ENCODE results near the gene GRID1.

Gene GRID1

DNA sequence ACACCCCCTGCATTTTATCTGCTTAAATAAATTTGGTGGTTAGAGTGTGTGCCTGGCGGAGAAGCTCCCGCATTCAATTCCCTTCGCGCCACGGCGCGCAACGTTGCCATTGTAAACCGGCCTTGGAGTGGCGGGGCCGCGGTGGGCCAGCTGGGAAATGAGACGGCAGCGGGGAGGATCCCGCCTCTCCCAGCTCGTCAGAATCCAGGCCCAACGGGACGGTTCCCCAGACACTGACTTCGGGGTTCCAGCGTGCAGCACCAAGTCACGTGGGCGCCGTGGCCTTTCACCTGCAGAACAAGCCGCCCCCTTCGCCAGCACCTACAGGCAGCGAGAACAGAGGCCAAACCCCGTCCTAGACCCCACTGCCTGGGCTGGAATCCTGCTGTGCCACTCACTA lies 103.4 kb downstream of the GRID1 start:
- DNase-seq, result no peak

DNA sequence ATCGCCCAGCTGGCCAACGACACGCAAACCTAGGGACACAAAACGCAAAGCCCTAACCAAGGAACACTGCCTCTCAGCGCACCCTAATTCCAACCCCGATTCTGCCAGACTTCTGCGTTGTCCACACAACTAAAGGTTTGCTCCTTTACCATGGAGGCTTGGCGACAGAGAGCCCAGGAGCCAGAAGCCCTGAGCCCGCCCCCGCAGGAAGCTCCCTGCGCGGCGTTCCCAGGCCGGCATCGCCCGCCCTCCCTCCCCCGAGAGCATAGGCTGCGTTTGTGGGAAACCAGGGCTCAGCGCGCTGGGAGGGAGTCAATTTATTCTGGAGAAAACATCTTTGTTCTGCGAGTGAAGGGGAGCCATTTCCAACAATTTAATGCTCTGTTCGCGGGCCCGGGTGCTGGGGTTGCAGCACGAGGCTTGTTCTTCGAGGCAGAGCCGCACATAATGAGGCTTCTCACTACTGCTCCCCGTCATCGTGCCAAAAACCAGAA lies 103.9 kb downstream of the GRID1 start:
- DNase-seq, result no peak

DNA sequence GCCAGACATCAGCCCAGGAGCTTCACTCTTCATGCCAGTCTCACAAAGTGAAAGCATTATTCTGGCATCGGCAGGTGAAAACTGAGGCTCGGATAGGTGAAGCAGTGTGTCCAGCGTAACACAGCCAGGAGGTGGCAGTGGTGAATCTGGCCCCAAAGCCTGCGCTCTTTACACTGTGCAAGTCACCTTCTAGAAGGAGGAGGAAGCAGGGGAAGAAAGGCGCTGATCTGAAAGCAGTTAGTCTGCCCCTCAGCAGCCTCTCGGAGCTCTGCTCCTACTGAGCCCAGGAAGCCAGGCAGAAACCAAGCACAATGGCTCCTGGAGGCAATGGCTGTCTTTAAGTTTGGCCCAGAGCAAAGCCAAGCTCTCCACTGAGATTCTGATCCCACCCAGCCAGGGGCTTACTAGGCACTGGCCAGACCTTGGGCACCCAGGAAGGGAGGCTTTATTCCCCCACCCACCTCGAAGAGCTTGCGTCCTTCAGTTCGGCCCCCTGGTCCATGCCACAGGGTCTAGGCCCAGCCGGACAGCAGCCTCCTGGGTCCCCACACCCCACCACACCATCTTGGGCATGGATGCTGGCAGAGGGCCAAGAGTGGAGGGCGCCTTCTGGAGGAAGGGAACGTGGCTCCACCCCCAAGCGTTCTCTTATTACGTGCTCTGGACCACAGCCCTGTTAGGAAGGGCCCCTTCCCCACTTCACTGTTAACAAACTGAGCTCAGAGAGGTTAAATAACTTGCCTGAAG lies 104.5 kb downstream of the GRID1 start:
- DNase-seq, result peak; percentile 82

DNA sequence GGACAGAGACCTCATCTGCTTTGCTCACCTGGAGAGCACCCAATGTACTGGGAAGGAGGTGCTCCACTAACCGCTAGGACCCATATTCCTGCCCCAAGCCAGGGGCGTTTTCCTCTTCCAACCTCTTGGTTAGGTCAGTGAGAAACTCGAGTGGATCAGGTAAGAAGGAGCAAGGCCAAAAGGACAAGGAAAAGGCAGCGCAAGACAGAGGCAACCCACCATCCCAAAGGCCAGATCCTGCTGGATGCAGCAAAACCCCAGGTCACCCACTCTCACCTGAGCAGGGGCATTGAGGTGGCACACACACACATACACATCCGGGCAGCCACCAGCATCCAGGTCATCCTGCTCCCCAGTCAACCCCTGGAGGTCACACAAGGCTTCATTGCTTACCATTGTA lies 105.1 kb downstream of the GRID1 start:
- DNase-seq, result no peak

DNA sequence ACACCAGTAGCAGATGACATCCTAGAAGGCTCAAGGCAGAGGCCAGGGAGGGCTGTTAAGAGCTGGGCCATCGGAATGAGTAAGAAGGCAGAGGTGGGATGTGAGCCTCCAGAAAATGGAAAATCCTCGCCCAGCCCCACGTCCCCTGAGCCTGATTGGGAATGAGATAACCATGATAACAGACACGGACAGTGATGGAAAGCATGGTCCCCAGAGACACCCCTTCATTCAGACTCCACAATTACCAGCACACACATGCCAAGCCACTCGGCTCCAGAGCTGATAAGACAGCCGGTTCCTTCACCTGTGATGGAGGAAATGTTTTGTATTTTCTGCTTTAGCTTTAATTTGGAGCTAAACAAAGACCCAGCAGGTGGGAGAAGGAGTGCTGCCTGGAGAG lies 106.0 kb downstream of the GRID1 start:
- no peak for DNase-seq

DNA sequence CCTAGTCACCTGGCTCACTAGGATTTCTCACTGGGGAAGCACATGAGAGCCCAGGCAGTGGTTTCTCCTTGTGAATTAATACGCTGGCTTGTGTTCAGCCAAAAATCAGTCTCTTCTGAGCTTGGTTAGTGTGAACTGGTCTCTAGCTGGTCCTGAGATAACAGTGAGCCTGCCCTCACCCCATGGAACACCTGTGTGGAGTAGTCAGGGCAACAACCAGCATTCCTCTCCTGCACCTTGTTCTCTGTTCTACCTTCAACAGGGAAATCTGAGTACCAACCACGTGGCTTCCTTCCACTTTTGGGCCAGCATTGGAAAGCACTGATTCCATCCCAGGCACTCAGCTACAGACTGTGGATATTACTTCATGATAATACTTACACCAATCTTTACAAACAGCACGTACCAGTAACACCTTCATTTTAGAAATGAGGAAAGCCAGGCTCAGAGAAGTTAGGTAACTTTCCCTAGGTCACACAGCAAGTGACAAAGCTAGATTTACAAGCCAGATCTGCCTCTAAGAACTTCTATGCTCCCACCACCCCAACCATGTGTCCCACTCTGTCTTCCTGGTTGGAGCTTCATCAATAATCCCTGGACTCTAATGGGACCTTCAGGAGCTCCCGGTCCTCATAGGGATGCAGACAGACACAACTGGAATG lies 106.6 kb downstream of the GRID1 start:
- DNase-seq, result no peak

DNA sequence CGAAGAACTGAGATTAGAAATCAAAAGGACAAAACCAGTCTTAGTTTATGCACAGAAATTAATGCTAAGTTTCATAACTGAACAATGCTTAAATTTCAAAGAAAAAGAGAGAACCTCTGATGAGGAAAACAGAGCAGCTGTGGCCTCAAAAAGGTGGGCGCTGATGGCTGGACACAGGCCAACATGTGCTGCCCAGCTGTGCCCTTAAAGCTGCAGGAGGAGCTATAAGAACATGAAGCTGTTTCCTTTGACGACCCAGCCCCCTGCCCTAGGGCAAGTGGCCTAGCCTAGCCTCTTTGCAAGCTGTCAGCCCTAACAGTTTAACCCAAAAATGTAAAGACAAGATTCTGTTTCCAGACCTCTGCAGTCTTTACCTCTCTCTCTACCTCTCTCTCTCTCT lies 107.7 kb downstream of the GRID1 start:
- no peak for DNase-seq

DNA sequence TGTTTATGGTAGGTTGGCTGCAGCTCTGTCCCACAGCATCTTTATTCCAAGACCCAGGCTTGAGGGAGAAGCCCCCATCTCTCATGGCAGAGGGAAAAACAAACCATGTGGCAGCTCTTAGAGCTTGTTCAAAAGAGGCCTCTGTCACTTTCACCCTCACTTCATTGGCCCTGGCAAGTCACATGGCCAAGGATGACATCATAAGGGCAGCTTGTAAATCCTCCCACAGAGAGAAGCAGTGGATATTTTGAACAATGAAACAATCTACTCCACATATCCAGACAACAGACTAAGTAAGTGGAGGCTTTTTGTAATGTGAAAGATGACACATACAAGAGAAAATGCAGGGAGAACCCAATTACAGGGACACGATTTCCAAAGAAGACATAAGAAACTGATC lies 108.1 kb downstream of the GRID1 start:
- DNase-seq, result no peak

DNA sequence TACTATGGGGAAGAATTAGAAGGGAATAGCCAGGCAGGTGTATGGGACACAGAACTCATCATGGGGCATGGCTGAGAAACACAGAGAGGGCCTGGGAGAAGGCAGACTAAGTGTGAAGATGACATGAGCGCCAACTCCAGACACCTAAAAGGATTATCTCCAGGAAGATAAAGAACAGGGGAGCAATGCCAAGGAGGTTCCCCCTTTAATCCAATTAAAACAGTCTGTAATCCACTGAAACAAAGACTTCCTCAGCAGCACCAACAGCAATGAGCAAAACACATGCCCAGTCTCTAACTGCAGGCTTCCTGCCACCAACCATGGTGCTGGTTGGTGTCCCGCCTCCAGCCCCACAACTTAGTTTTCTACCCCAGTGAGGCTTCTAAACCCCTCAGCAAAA lies 108.9 kb downstream of the GRID1 start:
- no peak for DNase-seq

DNA sequence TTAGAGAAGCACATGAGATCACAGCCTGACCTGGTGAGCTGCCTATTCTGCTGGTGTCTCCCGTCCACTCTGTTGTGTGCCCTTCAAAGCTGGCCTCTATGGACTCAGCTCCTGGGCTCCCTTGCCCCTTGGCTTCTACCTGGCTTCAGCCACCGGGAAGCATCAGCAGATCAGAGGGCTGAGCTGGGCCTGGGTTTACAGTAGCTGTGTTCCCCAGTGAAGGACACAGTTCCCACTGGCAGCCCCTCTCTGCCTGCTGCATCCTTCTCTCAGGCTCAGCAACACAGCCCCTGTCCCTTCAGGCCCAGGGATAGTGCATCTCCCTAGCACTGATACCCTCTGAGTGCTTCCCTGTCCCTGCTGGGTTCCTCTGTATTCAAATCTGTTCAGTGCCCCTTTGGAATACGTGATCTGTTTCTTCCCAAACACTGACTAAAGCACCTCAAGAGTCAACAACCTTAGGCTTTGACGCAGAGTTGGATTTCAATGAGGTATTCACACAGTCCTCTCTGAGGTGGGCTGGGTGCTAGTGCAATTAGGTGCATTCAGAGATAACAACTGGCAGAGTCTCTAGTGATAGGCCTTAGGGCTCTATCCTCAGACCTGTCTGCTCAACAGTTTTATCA lies 109.8 kb downstream of the GRID1 start:
- DNase-seq, result no peak

DNA sequence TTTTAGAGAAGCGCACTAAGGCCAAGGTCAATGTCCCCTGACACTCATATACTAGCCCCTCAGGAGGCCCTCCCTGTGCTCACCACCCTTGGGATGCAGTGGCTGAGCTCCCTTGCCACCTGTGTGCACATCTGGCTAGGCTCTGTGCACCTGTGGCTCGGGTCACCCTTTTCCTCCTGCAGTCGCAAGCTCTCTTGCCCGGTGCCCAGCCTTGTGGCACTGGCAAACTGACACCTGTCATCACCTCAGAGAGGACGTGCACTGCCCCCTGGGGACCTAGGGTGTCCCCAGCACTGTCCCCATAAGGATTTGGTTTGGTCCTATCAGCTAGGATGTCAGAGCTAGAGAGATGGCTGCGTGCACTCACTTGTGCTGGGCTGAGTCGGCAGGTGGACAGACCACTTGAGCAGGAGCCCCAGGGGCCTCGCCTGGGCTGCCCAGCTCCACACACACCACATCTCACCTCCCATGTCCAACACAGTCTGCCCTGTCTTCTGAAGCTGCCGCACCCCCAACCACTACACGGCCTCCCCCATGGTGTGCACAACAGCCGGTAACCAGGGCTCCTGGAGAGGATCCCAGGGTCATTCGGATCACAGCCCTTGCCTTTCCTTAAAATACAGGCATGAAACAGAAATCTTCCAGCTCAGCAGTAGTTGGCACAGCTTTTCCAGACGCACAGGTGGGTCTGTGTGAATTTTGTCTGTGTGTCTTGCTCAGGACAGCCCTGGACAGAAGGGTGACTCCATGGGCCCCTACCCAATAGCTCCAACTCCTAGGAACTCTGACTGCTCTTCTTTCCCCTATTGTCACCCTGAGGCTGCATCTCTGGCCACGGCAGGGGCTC lies 111.0 kb downstream of the GRID1 start:
- DNase-seq, result no peak

DNA sequence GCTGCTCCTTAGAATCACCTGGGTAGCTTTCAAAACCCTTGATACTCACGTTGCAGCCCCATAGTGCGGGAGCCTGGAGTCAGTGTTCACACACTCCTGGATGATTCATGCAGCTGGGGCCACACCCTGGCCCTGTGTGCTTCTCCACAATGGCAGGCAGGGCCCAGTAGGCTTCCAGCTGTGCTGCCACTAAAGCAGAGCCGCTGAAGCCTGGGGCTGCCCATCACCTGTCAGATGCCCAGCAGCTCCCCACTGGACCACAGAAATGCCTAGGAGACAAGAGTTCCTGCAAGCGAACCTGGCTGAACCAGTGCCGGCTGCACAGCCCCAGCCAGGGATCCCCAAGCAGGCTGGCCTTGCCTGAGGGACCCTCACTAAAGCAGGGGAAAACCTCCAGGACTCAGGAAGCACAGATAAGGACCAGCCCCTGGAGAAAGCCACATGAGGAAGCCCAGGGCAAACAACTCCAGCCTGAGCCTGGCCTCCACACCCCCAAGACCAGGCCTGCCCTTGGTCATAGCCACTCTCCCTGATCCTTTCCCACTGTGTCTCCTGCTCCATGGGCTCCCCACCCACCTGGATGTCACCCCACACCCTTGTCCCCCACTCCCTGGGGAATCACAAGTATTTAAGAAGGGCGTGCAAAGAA lies 111.9 kb downstream of the GRID1 start:
- peak; percentile 47 for DNase-seq

DNA sequence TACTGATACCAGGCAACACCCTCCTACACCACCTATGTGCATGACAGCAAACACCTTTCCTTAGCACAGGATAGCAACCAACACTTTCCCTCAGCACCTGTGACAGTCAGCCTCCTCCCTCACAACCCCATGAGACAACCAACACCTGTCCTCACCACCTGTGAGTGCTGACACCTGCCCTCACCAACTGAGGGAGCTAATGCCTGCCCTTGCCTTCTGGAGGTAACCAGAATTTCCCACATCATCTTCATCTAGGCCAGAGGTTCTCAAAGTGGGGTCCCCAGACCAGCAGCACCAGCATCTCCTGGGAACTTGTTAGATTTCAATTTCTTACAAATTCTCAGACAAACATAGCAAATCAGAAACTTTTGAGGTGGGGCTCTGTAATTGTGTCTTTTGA lies 112.5 kb downstream of the GRID1 start:
- DNase-seq, result no peak

DNA sequence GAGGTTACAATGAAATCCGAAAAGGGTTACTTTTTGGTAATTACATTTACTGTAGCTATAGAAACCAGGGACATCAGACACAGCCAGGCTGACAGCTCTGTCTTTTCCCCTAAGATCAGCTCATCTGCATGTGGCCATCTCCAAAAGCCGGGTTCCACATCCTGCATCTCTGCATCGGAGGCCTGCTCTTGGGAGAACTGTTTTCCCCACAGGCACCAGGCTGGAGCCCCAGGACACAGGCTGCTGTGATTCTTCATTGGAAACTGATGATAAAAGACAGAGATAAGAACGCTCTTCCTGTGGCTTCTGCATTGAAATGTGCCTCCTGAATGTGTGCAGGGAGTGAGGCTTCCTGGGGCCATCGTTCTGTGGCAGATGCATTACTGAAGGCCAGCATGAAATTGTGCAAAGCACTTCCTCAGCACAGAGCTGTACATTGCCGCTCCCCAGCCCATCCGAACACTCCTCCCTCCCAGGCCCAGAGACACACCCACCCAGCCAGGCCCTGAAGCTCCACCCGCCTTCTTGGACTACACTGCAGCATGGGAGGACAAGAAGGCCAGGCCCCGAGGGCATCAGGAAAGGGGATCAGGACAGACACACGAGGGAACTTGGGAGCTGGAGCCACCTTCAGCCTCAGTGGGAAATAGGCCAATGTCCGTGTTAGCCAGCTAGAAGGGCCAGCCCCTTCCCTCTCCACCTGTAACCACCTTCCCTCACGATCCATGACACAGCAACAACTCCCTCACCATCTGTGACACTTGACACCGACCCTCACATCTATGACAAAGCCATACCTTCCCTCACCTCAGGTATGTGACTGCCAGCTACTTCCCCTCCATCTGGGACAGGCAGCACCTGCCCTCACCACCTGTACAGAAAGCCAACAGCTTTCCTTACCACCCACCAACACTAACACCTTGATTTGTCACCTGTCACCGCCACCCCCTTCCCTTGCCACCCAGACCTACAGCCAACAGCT lies 113.2 kb downstream of the GRID1 start:
- DNase-seq, result no peak

DNA sequence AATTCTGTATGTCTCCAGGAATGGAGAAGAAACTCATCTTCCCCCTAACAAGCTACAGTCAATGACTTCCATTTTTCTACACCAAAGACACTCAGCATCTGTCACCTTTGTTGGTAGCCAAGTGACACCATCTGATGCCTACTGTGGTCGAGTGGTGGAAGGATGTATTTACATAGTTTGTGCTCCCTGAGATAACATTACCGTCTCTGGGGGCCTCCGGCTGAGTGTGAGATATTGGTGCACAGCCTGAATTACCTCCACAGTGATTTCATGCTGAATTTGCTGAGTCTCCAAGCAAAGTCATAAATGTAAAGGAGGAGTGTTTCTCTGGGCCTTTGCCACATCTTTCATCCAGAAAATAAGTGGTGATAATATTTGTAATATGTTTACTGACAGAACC lies 114.0 kb downstream of the GRID1 start:
- DNase-seq, result no peak

DNA sequence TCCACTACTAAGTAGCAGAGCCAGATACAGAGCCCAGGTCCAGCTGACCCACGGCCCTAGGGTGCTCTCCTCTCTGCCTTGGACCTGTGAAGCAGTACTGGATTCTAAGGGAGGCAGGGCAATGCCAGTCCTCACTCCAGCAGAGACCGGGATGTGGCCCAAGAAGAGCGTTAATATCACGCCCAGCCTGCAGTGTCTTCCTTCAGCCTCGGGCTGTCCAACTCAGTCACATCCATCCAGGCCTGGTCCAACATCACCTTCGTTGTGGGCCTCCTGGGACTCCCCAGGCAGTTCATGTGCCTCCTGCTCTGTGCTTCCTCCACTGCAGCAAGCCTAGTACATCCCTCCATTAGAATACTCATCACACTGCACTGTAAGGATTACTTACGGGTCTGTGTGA lies 114.5 kb downstream of the GRID1 start:
- no peak for DNase-seq

DNA sequence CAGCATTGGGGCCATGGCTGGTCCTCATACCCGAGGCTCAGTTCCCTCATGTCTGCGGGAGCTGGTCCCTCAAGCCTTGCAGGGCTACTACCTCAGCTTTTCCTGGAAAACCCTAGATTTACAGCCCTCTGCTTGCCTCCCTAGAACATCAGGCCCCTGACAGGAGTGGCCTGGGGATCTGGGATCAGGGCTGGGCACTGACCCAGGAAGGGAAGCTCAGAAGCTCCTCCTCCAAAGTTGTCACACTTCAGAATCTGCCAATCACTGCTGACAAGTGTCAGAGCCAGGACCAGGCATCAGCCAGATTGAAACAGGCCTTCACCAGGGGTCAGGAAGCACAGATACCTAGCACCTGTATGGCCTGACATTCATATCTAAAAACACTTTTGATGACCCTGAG lies 115.2 kb downstream of the GRID1 start:
- no peak for DNase-seq

DNA sequence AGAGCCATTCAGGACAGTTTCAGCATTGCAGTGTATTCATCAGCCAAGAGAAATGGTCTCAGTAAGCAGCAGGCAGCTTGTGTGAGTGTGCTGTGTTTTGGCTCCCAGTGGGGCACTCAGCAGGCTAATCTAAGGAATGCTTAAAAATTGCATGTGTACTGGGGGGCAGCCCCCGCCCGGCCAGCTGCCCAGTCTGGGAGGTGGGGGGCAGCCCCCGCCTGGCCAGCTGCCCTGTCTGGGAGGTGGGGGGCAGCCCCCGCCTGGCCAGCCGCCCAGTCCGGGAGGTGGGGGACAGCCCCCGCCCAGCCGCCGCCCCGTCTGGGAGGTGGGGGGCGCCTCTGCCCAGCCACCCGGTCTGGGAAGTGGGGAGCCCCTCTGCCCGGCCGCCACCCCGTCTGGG lies 116.2 kb downstream of the GRID1 start:
- DNase-seq, result no peak

DNA sequence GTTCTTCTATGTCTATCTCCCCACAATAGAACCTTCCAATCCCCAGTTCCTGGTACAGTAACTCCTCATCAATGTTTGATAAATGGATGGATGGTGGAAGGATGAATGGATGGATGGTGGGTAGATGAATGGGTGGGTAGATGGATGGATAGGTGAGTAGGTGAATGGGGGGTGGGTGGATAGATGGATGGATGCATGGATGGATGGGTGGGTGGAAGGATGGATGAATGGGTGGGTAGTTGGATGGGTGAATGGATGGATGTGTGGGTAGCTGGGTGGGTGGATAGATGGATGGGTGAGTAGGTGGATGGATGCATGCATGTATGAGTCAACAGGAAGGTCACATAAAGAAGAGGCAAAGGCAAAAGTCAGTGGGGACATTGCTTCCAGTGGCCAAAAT lies 116.8 kb downstream of the GRID1 start:
- no peak for DNase-seq

DNA sequence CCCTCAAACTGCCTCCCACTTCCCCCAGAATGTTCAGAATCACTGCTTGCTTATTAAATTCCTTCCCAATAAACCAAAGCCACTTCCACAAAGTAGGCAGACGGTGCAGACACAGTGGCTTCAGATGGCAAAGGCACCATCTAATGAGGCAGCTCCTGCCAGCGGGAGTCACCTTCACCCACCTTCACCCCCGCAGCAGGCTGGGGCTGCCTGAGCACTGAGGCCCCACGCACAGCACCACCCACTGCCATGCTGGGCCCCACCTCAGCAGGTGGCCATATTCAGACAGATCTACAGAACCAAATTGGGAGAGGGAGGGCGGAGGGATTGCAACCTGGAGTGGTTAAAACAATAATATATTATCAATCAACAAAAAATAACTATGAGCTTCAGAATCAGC lies 118.5 kb downstream of the GRID1 start:
- DNase-seq, result no peak

DNA sequence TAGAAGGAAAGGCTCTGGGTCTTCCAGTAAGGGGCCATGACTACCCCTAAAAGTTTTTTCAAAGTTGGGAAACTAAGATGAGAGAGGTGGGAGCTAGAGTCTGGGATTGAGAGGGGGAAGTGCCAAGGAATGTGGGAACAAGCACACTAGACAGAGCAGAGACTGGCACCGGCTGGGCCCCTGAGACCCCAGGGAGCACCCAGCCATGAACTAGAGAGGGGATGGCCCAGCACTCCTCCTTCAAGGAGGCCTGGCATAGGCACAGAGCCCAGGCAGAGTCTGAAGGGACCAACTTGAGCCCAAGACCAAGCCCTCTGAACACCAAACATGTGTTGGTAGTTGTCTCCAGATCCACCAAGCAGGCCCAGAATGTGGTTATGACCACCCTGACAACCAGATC lies 119.0 kb downstream of the GRID1 start:
- DNase-seq, result no peak

DNA sequence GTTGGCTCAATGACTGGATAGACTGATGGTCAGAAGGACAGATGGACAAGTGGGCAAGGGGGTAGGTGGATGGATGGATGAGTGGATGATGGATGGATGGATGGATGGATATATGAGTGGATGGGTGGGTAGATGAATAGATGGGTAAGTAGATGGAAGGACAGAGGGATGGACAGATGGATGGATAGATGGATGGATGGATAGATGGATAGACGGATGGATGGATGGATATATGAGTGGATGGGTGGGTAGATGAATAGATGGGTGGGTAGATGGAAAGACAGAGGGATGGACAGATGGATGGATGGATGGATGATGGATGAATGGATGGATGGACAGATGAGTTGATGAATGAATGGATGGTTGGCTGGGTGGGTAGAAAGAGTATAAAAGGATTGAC lies 119.5 kb downstream of the GRID1 start:
- no peak for DNase-seq
